Amygdala (tissue), 56 donors: Measurements from ENCODE around the gene DDX55.
"Not testable (repeated sequence)": the region's sequence is repeated elsewhere in the genome, so short reads cannot be mapped to it uniquely, and the experiment has no call there.

Experiments used
- DNase-seq, 56 donors: peaks; one replicate each; lab custom pipeline; 2025; lab: John Stamatoyannopoulos, UW

Gene DDX55, protein sequence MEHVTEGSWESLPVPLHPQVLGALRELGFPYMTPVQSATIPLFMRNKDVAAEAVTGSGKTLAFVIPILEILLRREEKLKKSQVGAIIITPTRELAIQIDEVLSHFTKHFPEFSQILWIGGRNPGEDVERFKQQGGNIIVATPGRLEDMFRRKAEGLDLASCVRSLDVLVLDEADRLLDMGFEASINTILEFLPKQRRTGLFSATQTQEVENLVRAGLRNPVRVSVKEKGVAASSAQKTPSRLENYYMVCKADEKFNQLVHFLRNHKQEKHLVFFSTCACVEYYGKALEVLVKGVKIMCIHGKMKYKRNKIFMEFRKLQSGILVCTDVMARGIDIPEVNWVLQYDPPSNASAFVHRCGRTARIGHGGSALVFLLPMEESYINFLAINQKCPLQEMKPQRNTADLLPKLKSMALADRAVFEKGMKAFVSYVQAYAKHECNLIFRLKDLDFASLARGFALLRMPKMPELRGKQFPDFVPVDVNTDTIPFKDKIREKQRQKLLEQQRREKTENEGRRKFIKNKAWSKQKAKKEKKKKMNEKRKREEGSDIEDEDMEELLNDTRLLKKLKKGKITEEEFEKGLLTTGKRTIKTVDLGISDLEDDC

DNA sequence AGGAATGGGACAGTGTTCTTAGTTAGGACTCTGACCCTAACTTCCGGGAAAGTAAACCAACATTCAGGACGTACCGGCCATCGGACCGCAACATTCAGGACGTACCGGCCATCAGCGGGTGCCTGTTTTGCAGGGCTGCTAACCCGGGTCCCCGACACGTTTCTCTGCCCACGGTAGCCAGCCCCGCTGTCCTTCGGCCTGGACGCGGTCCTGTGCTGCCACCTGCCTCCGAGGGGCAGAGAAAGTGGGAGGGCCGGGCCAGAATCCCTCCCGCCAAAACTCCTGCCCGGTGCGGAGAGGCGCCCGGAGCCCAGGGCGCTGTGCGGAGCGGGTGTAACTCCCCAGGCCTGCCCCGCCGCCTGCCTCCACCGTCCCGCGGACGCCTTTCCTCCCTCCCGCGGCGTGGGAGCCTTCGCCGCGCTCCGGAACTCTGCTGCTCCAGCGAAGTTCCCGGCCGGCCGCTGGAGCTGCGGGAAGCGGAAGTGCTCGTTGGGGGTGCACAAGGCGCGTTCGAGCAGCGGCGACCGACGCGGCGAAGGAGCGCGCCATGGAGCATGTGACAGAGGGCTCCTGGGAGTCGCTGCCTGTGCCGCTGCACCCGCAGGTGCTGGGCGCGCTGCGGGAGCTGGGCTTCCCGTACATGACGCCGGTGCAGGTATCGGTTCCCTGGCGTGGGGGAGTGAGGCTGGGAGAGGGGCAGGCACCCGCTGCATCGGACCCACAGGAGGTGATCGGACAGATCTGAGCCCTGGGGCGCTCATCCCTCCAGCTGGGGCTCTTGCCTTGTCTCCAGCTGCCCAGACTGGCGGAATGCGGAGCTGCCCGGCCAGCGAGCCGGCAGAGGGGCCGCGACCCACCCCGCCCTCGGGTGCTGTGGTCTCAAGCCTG lies at the start of gene DDX55:
TSS of gene DDX55 (plus strand) at position 498 of the 888 bp plus-strand sequence. CDS start at position 548, 50 bp downstream.
- peak in 55 of 56 donors; percentile 39 to 89 (median 77) for DNase-seq

DNA sequence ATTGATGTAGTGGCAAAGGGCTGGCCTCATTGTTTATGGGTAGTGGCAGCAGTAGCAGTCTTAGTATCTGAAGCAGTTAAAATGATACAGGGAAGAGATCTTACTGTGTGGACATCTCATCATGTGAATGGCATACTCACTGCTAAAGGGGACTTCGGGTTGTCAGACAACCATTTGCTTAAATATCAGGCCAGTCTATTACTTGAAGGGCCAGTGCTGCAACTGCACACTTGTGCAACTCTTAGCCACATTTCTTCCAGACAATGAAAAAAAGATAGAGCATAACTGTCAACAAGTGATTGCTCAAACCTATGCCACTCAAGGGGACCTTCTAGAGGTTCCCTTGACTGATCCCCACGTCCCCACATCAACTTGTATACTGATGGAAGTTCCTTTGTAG lies 47.8 kb upstream of the DDX55 start:
- DNase-seq, result not testable (repeated sequence)

GRCh38 chr12:123554843-123555242 lies 47.1 kb upstream of the DDX55 start:
- not testable (repeated sequence) for DNase-seq

GRCh38 chr12:123558487-123558886 lies 43.4 kb upstream of the DDX55 start:
- not testable (repeated sequence) for DNase-seq

GRCh38 chr12:123559468-123559867 lies 42.4 kb upstream of the DDX55 start:
- peak in 2 of 56 donors; percentile 1 to 2 for DNase-seq

GRCh38 chr12:123571343-123571813 lies 30.5 kb upstream of the DDX55 start:
- peak in 19 of 56 donors; percentile 1 to 55 (median 7) for DNase-seq

GRCh38 chr12:123572391-123572790 lies 29.5 kb upstream of the DDX55 start:
- no peak for DNase-seq

DNA sequence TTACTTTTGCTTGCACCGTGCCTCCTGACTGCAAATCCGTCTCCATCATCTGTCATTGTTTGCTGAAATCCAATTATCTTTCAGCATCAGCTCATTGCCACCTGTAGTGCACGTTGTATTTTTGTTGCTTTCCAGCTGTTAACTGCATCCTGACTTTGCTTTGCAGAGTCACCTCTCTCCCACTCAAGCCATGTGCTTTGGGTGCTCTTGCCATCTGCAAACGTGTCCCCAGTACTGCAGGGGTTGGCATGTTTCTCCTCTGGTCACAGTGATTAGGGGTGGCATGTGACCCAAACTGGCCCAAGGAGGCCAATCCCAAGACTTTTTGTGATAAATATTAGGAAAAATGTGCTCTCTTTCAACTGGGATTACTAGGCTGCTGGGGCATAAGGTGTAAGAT lies 28.0 kb upstream of the DDX55 start:
- DNase-seq, result no peak

DNA sequence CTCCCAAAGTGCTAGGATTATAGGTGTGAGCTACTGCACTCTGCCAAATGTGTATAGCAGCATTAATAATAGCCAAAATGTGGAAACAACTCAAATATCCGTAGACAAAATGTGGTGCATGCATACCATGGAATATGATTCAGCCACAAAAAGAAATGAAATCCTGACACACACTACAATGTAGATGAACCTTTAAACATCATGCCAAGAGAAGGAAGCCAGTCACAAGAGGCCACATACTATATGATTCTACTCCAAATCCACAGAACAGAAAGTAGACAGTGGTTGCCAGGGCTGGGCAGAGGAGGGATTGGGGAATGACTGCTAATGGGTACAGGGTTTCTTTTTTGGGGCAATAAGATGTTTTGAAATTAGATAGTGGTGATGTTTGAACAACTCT lies 25.3 kb upstream of the DDX55 start:
- DNase-seq, result no peak

- no peak for DNase-seq
Observed at GRCh38 chr12:123578243-123578642, 23.7 kb upstream of the DDX55 start.

DNA sequence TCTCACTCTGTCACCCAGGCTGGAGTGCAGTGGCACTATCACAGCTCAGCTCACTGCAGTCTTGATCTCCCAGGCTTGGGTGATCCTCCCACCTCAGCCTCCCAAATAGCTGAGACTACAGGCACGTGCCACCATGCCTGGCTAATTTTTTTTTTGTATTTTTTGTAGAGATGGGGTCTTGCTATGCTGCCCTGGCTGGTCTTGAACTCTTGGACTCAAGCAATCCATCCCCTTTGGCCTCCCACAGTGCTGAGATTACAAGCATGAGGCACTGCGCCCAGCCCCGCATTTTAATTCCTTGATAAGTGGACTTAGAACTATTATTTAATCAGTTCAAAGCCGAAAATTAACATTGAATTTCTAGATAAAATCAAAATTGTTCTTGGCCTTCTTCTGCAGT lies 23.1 kb upstream of the DDX55 start:
- not testable (repeated sequence) for DNase-seq

- DNase-seq, result no peak
Observed at GRCh38 chr12:123580772-123581171, 21.1 kb upstream of the DDX55 start.

DNA sequence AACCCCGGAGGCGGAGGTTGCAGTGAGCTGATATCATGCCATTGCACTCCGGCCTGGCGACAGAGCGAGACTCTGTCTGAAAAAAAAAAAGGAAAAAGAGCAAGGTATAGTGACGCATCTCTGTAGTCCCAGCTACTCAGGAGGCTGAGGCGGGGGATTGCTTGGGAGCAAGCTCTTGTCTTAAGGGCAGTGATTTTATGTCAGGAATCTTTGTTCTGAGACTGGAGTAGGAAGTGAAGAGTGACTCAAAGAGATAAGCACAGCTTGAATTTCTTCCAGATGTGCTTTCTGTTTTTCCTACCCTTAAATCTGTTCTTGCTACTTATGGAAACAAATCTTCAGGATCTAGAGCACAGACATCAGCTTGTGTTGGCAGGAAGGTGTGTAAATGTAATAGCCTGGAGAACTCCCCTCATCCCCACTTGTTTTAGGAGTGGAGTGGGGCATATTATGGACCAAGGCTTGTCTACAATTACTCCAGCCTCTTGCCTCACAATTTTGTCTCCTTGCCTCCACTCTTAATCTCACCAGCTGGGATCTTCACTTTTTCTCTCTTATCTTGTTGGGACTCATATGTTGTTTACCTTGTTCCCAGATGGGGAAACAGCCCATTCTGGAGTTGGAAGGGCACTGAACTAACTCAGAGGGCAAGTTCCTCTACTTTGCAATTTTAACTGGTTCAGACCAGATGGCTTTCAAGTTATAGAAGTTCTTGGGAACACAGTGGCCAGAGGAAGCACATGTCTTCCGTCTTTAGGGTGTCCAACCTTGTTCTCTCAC lies 10.0 kb upstream of the DDX55 start:
- no peak for DNase-seq

DNA sequence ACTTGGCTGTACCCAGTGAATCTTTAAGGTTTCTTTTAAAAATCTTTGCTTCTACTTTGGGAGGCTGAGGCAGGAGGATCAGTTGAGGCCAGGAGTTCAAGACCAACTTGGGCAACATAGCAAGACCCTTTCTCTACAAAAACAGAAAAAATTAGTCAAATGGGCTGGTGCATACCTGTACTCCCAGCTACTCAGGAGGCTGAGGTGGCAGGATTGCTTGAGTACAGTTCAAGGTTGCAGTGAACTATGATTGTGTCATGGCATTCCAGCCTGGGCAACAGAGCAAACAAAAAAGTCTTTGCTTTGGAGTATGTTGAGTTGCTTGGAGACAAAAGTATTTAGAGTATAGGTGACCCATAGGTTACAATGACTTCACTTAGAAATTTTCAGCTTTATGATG lies 6.2 kb upstream of the DDX55 start:
- DNase-seq, result no peak

GRCh38 chr12:123597100-123597499 lies 4.8 kb upstream of the DDX55 start:
- DNase-seq, result no peak

DNA sequence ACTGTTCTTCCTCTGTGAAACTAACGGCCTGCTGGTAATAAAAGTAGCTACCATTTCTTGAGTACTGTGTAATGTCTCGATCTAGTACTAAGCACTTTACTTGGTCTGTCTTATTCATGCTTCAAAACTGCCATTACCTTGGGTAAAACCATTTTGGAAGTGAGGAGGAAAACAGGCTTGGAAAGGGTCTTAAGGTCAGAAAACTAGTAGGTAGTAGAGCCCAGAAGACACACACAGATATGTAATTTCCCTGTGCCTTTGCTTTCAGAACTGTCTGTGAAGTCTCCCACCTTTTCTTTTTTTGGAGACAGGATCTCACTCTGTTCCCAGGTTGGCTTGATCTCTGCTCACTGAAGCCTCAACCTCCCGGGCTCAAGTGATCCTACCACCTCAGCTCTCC lies 3.4 kb upstream of the DDX55 start:
- DNase-seq, result no peak

GRCh38 chr12:123599310-123599709 lies 2.6 kb upstream of the DDX55 start:
- no peak for DNase-seq

DNA sequence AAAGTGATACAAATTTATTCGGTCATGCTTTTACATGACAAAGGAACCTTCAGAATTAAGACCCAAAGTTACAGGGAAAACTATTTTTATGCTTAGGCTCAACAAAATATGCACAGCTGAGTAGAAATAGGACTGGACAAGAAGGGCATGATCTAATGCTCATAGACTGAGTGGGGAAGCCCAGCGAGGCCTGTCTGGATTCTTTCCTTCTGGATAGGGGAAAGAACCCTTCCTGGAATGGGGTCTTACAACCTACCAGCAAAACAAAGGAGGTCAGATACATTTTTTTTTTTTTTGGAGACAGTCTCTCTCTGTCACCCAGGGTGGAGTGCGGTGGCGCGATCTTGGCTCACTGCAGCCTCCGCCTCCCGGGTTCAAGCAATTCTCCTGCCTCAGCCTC lies 2.2 kb upstream of the DDX55 start:
- no peak for DNase-seq

GRCh38 chr12:123602651-123603195 lies 824 bp downstream of the DDX55 start:
- DNase-seq, result no peak

DNA sequence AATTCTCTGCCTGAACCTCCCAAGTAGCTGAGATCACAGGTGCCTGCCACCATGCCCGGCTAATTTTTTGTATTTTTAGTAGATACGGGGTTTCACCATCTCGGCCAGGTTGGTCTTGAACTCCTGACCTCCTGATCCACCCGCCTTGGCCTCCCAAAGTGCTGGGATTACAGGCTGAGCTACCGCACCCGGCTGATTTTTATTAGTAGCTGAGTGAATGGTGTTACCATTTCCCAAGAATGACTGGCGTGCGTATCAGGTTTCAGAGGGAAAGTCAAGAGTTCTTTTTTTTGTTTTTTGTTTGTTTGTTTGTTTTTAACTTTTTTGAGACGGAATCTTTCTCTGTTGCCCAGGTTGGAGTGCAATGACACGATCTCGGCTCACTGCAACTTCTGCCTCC lies 1.6 kb downstream of the DDX55 start:
- DNase-seq, result not testable (repeated sequence)
